A204.1 (cell line): ENCODE results near the gene TEC.

Source experiments
- FAIRE-seq: peaks from 2 replicates; lab custom pipeline; 2012; peaks lifted over from hg19 to GRCh38; lab: Jason Lieb, UNC

The TEC gene

DNA sequence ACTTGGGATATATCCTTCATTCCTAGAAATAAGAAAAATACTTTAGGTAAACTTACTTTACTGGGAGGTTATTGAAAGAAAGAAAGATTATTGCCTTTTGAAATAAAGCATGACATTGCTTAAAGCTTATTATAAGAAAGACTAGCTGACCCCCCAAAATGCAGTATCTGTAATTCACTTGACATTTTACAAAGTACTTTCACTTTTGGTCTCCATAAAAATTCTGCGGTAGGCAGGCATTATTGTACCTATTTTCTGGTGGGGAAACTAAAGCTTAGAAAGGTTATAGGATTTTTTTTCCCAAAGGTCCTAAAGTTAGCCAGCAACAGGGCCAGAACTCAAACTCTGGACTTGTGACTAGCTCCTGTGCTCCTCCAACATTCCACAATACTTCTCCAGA, 105.9 kb downstream of the TEC start:
- FAIRE-seq, result no peak

DNA sequence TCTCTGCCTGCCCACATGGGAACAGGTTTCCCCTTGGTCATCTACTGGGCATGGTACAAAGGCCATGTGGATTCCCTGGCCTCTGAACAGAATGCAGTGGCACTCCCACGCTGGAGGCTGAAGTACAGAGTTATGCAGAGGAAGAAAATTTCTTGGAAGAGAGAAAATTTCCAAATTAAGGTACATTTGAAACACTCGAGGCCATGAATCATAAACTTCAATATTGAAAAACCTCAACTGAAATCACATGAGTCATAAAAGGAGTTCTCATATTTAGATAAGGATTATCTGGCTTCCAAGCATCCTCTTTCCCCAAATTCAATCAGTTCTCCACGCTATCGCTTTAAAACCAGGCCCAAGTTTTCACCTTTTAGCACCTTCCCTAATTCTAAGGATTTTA, 107.5 kb downstream of the TEC start:
- FAIRE-seq, result no peak

DNA sequence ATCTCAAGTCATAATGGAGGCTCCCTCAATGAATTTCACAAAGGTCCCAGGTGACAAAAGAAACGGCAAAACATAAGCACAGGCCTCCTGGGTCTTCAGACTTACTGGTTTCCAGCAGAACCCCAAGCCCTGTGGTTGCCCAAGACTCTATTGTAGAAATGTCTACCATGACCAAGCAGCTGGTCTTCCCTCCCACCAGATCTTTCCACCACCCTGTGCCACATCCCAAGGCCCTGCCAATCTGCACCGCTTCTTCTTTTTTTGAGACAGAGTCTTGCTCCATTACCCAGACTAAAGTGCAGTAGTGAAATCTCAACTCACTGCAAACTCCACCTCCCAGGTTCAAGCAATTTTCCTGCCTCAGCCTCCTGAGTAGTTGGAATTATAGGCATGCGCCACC, 112.4 kb downstream of the TEC start:
- FAIRE-seq, result no peak

DNA sequence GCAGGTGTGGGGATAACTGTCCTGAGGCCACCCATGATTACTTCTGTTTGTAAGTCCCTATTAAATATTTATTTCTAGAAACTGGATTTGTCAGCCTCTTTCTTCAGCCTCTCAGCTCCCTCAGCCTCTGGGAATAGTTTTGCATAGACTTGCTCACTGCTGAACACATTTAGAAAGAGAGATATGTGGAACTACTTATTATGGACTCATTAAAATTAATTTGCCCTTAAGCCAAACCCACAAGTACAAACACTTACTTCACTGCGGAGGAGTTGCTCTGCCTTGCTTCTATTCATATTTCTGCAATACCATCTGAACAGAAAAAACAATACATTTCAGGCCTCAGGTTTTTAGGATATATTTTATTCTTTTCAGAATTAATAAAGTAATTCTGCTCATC, 113.2 kb downstream of the TEC start:
- FAIRE-seq, result no peak

DNA sequence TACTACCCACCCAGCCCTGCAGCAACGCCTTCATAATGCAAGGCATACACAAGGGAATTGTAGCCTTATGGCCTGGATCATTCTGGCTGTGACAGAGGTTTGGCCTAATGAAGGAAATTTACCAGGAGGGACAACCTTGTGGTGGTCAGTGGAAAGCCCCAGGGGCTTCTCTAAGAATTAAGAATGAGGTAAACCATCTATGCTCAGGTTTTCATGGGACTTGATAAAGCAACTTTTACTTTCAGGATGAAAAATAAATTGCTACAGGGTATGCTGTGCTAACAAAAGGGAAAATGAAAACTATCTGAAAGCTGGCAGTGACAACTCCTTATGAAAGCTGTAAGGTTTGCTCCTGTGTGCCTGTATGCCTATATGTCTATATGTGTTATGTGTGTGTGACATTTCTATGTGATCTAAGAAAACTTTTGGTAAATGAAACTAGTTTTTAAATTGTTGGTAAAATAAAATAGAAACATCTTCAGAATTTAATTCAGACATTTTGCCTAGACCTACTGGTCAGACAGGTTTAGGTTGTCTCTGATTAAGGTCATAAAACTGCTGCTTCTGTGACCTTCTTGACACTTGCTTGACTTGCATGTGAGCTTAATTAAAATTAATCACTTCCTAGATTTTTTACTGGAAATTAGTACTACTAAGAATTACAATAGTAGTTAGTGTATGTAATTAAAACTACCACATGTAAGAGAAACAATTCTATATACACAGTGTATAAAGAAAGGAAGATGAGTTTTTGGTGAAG, 115.7 kb downstream of the TEC start:
- FAIRE-seq, result no peak

DNA sequence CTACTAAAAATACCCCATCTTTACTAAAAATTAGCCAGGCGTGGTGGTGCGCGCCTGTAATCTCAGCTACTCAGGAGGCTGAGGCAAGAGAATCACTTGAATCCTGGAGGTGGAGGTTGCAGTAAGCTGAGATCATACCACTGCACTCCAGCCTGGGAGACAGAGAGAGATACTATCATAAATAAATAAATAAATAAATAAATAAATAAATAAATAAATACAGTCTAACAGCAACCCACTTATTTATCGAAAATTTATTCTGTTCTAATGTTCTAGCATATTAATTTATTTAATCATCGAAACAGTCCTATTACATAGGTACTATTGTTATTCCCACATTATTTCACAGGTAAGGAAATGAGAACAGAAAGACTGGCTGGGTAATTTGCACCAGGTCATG, 117.4 kb downstream of the TEC start:
- no peak for FAIRE-seq

DNA sequence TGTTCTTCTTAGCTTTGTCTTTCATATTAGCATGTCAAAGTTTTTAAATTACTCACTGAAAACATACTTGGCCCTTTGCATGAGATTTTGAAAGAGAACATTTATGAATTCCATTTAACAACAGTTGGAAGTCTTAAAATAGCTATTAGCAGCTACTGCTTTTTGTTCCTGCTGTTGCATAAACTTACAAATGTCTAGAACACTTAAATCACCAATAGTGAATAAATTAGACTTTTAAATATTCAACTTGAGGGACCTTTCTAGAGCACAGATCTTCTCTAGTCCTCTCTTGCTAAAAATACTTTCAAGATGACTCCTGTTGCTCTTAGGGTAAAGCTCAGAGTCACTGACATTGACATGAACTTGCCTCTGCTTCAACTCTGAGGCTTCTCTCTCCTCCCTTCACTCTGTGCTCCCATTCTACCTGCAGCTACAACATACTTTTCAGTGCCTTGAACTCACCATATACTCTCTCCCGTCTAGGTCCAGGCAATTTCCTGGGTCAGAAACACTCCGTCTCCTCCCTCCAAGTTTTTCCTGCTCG, 119.7 kb downstream of the TEC start:
- FAIRE-seq, result no peak

DNA sequence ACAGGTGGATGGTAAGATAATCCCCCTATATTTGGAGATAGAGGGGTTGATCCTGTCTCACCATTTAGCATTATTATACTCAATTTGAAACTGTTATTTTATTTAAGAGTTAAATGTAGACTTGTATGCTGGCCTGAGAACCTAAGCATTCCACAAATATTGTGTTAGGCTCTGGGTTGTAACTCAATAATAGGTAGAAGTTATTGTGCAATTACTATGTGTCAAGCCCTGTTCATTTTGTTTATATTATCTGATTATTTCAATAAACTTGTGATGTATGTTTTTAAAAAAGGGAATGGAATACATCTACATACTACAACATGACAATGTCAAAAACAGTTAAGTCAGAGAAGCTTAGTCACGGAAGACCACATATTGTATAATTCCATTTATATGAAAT, 122.0 kb downstream of the TEC start:
- FAIRE-seq, result peak; percentile 52

DNA sequence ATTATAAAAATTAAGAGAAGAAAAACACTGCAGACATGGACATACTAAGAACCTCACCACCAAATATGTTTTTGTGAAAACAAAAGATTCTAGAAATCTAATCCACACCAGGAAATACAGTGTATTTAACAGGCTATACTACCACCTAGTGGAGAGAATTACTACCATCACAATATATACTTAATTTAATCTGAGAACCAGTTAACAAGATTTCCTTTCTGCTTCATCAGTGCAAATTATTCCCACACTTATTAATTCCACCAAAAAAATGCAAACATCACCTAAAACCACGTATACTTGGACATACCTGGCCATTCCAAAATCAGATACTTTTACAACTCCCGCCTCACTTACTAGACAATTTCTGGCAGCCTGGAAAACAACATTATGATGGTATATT, 128.6 kb downstream of the TEC start:
- peak; percentile 96 for FAIRE-seq

DNA sequence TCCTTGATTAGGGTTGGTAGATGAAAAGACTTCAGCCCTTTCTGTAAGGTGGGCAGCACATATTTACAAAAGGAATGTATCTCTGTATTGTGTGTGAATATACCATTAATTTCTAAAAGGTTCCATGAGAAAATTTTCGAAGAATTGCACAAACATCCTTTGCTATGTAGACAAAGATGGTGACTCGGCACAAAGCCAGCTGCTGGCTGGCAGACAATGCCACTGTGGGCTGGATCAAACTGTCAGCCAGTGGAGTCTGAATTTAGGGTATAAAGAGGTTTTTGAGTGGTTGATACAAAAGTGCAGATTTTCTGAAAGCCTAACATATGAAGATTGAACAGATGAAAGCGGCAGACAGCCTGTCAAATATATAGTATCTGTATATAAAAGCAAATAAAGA, 129.9 kb downstream of the TEC start:
- no peak for FAIRE-seq

DNA sequence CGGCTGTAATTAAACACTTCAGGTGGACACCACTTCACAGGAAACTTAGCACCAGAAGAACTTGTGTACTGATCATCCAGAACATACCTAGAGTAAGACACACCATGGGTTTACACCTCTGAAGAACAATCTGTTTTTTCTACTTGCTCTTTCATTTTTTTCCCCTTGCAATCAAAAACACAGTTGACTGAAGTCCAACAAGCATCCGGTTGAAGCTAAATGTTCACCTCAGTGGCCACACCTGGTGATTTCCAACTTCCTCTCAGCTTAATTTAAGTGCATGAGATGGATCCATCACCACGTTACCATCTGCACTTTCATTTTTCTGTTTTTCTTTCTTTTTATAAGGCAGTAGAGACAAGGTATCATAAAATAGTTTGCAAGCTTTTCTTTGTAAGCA, 130.7 kb downstream of the TEC start:
- no peak for FAIRE-seq

DNA sequence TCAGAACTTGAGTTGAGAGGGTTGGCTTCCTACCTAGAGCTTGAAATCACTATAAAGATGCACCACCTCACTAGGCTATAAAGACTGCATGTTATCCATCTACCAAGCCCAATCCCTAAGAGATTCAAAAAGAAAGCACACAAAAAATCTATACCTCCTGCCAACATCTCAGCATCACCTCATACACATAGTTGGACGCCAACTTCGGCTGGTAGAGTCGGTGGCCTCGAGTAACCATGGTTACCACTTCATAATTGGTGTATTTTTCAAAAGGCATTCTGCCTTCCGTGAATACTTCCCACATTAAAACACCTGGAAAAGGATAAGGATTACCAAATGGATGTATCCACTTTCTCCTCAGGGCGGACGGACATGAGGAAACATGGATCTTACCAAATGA, 131.1 kb downstream of the TEC start:
- FAIRE-seq, result no peak

DNA sequence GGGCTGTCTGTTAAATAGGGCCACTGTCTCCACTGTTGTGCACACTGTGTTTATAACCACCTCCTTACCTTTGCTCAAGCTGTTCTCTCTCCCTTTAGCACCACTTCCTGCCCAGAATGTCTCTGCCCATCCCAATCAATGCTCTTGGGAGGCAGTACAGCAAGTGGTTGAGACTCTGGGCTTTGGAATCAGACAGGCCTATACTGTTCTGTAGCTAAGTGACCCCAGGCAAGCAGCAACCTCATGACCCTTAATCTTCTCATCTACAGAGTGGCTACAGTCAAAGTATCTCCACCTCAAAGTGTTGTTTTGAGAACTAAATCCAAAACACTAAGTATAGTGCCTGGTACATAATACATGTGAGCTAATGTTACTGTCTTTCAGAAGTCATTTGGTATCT, 131.8 kb downstream of the TEC start:
- FAIRE-seq, result no peak

DNA sequence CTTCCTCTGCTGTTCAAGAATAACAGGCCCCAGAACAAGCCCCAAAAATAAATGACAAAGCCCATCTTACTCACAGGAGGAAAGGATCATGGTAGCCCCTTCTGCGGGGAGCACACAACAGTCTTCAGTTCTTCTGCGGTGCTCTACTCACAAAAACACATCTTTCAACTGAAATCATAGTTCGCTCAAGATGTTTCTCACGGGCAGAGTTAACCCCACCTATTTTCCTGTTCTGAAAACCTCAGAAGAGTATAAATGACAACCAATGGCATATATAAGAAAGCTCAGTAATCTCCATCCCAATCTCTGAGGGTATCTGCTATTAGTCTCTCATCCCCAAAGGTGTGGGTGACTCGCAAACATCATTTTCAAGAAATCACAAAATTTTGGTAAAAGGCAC, 135.6 kb downstream of the TEC start, which contains the start of gene TXK:
TSS of gene TXK (minus strand) at position 170 of the 400 bp plus-strand sequence. CDS start at position 90, 80 bp downstream.
- FAIRE-seq, result no peak

DNA sequence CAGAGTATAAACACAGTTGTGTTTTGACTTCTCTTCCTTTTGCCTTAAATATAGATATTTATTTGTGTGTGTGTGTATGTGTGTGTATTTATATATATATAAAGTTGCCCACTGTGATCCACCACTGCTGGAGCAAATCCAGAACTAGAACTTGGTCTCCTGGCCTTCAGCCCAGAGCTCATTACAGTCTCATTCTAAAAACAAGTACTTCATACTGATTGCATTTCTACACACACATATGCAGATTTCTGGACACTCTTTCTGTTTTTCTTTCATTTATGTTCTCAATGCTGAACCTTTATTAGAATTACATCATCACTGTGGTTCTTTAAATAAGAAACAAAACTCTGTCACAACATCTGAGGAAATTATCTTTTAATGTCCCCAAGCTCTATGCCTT, 136.0 kb downstream of the TEC start:
- FAIRE-seq, result no peak

DNA sequence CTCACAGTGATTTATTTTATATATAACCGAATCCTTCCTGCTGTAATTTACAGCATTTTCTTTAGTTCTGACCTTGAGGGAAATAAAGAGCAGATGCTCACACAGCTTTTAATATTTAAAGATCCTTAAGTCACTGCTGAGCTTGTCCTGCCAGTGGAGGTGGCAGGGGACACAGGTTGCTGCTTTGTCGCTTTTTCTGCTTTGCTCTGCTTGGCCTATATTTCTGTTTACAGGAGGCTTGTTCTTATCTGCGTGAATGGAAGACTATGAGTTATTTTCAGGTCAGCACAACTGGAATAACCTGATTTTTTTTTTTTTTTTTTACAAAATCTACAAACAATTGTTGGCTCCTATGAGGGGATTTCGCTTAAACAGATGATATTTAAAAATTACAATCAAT, 137.9 kb downstream of the TEC start:
- no peak for FAIRE-seq

DNA sequence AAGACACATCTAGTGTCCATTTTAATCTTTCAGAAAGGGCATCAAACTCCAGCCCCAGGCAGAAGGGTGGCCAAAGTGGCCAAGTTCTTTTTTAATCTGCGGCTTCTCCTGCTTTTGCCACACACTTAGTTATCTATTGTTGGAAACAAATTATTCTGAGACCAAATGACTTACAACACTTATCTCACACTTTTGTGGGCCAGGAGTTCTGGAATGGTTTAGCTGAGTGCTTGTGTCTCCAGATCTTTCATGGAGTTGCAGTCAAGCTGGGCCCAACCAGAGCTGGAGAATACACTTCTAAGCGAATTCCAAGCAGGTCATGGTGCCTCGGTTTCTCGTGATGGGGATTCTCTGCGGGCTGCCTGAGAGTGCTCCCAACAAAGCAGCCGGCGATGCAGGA, 139.5 kb downstream of the TEC start:
- FAIRE-seq, result no peak

DNA sequence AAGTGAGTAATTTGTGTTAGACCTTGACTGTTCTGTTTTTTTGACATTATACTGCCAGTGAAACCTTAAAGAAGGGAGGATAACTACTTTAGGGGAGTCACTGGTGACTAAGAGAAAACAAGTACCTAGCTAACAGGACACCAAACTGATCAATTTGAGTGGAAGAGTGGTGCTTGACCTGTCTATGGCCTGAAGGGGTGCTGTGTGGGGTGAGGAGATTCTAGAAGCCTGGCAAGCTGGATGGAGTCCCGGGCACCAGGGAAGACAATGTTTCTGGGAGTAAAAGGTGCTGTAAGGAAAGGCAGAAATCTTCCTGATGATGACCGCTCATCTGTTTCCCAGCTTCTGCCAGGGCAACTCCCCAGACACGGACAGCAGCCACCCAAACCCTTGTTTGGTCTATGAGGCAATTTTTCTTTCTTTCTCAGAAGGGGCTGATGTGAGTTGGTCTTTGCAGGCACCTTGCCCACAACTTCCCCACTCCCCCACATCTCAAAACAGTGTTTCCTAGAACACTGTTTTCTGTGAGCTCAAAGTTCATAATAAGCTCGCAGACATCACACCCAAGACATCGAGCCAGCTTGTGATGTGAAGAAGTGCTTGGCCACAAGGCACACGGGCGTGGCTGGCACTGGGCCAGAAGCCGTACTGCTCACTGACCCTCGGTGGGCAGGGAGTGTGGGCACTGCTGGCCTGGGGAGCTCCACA, 140.2 kb downstream of the TEC start:
- no peak for FAIRE-seq

DNA sequence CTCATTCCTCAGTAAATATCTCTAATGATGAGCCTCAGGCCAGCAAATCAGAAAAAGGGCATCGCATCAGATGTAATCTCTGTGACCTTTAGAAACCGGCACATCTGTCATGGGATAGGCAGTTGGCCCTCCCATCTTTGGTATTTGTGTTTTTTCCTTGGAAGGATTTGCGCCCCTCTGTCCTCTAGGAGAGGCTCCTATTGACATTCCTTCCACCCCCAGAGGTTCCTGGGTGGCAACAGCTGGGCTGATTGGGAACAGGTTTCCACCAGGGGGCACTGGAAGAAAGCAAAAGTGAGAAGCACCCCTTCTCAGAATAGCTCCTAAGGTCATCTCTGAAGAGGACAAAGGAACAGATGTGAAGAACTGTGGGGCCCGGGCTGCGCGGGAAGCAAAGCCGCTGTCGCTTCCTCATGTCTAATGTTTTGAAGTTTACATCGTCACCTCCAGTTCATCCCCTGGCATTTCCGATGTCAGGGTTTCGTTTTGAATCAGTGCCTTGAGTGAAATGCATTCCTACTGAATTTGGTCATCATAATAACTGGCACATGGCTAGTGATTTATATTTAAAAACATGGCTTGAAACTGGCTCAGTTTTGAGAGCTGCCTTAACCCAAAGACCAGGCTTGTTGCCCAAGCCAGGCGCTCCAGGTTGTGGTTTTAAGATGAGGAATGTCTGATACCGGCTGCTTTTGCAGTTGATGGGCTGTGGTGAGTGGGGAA, 141.8 kb downstream of the TEC start:
- no peak for FAIRE-seq

DNA sequence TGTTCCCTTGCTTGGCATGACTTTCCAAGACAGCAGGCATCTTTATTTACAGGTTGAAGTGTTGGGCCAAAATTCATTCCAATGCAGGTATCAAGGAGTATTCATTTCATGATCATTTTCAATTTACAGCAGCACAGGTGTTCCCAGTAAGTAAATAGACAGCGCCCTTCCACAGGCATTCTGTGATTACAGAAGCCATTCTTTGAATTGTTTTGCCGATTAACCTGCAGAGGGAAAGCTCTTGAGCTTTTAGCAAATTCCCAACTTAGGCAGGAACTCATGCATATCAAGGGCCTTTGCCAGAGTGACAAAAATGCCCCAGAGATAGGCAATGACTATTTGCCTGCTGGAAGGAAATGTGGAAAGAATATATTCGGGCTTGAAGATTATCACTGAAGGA, 142.4 kb downstream of the TEC start:
- no peak for FAIRE-seq

DNA sequence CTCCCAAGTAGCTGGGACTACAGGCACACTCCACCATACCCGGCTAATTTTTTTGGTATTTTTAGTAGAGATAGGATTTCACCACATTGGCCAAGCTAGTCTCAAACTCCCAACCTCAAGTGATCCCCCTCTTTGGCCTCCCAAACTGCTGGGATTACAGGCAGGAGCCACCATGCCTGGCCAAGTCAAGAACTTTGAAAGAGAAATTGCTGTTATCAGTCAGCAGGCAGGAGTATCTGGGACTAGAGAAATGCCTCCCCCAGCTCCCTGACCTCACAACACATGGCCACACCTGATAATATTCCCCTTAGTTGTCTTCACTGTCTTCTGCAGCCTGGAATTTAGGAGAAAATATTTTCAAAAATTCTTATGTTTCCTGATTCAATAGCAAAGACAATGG, 143.0 kb downstream of the TEC start:
- FAIRE-seq, result no peak

DNA sequence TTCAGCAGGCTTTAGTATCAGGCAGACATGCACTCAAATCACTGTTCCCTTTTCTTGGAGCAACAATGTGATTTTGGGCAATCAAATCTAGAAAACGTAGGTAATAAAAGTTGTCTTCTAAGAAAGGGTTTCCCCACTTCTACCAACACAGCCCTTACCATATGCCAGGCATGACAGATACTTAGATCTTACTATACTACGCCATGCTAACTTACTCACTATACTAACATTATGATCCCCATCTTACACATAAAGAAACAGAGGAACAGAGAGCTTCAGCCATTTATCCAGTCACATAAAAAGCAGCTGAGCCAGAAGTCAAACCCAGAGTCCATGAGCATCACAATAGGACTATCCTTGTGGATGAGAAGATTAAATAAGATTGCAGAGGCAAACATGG, 144.8 kb downstream of the TEC start:
- FAIRE-seq, result no peak

DNA sequence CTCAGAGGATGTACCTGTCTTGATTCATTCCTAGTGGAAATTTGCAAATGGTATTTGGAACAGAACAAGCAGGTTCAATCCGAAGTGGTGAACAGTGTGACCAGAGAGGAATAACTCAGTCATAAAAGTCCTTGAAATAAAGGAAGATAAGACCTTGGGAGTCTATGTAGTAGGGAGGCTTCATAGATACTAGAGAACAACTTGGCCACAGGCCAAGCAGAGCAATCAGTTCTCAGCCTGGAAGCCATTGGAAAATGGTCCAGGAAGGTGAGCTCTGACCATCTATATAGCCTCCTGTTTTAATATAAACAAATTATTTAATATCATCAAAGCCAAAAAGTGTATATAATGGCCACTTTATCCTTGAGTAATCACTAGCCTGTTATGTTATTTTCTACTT, 146.9 kb downstream of the TEC start:
- FAIRE-seq, result no peak
